Cardiac fibroblast (primary cell): ENCODE measurements around the gene PPCDC.

Experiments
- DNase-seq, 2 donors: peaks; one replicate each; pipeline versions ENCODE4 v3.0.0 to v3.0.0-alpha.2; 2010; ENCODE audit warnings: low read depth in 2 of 2
- H3K4me3 ChIP-seq, 2 donors: replicated peaks in 1 of 2; 1 replicate in 1 of 2; 2 replicates in 1 of 2; pipeline ENCODE4 v1.5.1; 2011; ENCODE audit warnings: low read depth in 2 of 2, low read length in 2 of 2, mild to moderate bottlenecking in 2 of 2, moderate library complexity in 1 of 2
- TF ChIP-seq, protein P1 (sequence below): IDR thresholded peaks from one replicate; pipeline ENCODE4 v1.5.1; 2011; ENCODE audit warnings: low read depth, mild to moderate bottlenecking, low read length, inconsistent platforms

The PPCDC gene

DNA sequence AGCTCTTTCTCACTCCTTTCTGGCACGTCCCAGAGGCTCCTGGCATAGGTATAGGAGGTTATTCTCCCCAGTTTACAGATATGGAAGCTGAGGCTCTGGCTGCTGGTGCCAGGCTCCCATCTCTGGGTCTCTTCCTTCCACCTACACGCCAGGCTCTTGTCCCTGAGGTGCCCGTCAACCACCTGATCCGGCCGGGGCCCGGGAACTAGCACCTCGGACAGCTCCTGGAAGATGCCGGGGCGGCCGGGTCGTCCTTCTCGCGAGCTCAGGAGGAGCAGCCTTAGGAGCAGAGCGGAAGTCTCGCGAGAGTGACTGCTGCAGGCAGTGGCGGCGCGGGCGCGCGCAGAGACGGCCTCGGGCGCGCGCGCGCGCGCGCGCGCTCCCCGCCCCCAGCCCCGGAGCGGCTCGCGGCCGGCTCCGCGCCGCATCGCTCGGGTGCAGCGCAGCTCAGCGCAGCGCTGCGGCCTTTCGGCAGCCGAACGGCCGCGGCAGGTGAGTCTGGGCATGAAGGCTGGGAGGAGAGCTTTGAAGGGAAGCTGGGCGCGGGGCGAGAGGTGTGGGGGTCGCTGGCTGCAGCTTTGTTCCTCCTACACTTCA lies 28.1 kb upstream of the PPCDC start, which contains the start of gene SCAMP5:
TSS of gene SCAMP5 (plus strand) at position 382 of the 597 bp plus-strand sequence. CDS start 16,277 bp downstream, outside the sequence.
- DNase-seq = peak; percentile 93 to 95
- TF ChIP-seq, protein P1, sequence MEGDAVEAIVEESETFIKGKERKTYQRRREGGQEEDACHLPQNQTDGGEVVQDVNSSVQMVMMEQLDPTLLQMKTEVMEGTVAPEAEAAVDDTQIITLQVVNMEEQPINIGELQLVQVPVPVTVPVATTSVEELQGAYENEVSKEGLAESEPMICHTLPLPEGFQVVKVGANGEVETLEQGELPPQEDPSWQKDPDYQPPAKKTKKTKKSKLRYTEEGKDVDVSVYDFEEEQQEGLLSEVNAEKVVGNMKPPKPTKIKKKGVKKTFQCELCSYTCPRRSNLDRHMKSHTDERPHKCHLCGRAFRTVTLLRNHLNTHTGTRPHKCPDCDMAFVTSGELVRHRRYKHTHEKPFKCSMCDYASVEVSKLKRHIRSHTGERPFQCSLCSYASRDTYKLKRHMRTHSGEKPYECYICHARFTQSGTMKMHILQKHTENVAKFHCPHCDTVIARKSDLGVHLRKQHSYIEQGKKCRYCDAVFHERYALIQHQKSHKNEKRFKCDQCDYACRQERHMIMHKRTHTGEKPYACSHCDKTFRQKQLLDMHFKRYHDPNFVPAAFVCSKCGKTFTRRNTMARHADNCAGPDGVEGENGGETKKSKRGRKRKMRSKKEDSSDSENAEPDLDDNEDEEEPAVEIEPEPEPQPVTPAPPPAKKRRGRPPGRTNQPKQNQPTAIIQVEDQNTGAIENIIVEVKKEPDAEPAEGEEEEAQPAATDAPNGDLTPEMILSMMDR = no peak
- H3K4me3 ChIP-seq = peak within 1 kb of the TSS; percentile 63 to 67

DNA sequence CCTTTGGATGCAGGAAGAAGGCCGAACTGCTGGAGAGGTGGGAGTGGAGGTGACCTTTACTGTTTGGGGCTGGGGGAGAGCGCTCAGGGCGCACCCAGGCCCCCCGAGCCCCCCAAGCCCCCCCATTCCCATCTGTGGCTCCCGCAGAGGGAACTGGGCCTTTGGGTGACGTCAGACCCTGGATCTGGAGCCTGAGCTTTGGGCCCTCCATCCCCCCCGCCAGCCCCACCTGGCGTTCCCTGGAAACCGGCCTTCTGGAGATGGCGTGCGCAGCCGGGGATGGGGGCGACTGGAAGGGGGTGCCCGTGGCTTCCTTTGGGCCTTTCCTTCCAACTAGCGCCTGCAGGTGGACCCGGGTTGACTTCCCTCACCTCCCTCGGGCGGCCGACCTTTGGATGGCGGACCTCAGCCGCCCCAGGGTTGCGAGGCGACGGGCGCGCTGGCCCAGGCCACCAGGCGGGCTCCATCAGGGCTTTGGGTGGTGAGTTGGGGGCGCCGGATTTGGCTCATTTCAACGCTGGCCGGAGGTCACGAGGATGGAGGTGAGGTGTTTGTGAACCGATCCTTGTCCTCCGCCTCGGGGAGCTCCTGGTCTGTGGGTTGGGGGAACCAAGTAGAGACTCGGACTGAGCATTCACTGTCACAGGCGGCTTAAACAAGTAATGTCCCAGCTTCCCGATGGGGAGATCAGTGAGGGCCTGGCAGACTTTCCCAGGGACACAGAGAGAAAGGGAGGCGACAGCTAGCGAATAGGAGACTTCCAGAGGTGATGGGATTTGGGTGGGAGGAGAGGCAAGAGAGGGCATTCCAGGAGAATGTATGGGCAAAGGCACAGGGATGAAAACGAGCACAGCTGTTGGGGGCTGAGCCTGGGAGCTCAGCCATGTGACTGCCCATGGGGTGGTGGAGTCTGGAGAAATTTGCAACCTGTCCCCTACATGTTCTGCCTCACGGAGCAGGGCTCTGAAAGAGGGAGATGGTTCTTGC lies 27.3 kb upstream of the PPCDC start:
- DNase-seq = no peak
- peak overlapping the region; percentile 63 to 67 for H3K4me3 ChIP-seq
- TF ChIP-seq, protein P1 = no peak

DNA sequence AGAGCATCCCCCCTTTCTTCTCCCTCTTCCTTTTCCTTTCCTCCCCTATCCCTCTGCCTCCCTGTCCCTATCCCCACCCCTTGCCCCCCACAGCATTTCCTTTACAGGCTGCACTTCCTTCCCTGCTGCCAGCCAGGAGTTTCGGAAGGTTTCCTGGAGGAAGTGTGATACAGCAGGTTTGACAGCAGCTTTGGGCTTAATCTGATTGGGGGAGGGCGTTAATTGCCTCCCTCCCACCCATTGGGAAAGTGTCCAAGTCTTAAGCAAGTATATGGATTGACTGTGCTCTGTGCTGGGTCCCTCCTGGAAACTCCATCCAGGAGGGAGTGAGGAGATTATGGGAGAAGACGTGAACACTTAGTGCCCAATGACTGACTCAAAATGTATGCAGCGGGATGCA lies 26.2 kb upstream of the PPCDC start:
- DNase-seq = peak in 1 of 2 donors; percentile 16
- TF ChIP-seq, protein P1 = no peak
- H3K4me3 ChIP-seq = no peak overlapping the region

DNA sequence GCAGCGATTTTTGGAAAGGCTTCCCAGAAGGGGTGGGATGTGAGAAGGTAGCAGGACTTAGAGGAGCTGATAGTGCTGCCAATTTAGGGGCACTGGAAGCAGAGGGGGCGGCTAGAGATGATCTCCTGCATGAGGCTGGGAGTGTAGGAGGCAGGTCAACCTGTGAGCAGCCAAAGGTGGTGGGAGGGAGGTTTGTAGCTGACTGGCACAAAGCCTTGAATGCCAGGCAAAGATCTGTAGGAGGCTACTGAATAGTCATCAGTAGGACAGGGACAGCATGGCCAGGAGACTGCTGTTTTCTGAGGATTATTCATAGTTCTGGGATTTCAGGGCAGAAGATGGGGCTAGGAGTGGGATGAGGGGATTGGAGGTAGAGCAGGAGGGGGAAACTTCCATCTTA lies 25.8 kb upstream of the PPCDC start:
- TF ChIP-seq, protein P1 = no peak
- H3K4me3 ChIP-seq = no peak overlapping the region
- DNase-seq = no peak

DNA sequence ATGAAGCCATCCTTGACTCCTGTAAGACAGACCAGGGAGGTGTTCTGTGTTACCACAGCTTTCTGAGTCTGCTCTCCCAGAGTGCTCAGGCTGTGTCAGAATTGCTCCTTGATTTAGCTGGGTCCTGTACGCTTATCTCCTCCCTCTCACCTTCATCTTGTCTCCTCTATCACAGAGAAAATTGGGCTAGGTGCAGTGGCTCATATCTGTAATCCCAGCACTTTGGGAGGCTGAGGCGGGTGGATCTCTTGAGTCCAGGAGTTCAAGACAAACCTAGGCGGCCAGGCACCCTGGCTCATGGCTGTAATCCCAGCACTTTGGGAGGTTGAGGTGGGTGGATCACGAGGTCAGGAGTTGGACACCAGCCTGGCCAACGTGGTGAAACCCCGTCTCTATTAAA lies 22.1 kb upstream of the PPCDC start:
- H3K4me3 ChIP-seq = no peak overlapping the region
- TF ChIP-seq, protein P1 = no peak
- no peak for DNase-seq

DNA sequence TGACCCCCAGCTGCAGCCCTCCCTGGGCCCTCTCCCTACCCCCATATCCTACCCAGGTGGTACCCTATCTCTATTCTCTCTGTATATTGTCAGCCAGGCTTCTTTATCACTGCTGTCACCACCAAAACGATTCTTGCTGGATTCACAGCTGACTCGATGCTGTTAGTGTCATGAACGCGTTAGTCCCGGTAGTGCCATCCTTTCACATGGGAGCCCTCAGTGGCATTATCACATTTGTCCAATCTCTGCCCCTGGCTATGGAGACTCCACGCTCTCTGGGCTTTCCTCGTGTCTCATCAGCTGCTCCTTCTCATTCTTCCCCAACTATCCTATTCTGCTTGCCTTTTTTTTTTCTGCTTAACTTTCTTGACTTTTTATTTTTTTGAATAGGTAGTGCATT lies 21.0 kb upstream of the PPCDC start:
- DNase-seq = no peak
- H3K4me3 ChIP-seq = no peak overlapping the region
- TF ChIP-seq, protein P1 = no peak
